HL-60 (cell line): ENCODE measurements around the gene ESPL1.

ENCODE experiments used
- DNase-seq, 2 experiments: peaks; one replicate each; pipeline ENCODE4 v3.0.0-alpha.2; 2010 to 2020; ENCODE audit warnings: low read depth in 1 of 2, low spot score in 1 of 2
- H3K27ac ChIP-seq: fragments of 250-450 bp; sonication (Bioruptor Pico); replicated peaks from 2 replicates; pipeline ENCODE4 v1.5.1; 2020; ENCODE audit warnings: mild to moderate bottlenecking, moderate library complexity
- H3K27me3 ChIP-seq: fragments of 250-450 bp; sonication (Bioruptor Pico); 2 replicates; pipeline ENCODE4 v1.5.1; 2021; ENCODE audit warnings: mild to moderate bottlenecking, moderate library complexity; ENCODE audit not compliant: insufficient read depth, poor library complexity, severe bottlenecking
- H3K4me3 ChIP-seq: replicated peaks from 2 replicates; pipeline ENCODE4 v1.5.1; 2011; ENCODE audit warnings: mild to moderate bottlenecking, control low read depth, low read length; ENCODE audit not compliant: insufficient read depth
- CTCF ChIP-seq: IDR thresholded peaks from one replicate; pipeline ENCODE4 v1.5.1; 2011; ENCODE audit warnings: low read length, control low read depth, inconsistent platforms; ENCODE audit not compliant: insufficient read depth
- GABPA ChIP-seq: IDR thresholded peaks from 2 replicates; pipeline ENCODE4 v1.6.1; 2012; ENCODE audit warnings: low read depth
- POLR2AphosphoS5 ChIP-seq: IDR thresholded peaks from 2 replicates; pipeline ENCODE4 v1.6.1; 2012; ENCODE audit warnings: low read depth
- REST ChIP-seq: IDR thresholded peaks from 2 replicates; pipeline ENCODE4 v1.6.1; 2012; ENCODE audit warnings: low read depth; ENCODE audit not compliant: insufficient replicate concordance
- SPI1 ChIP-seq: IDR thresholded peaks from 2 replicates; pipeline ENCODE4 v1.6.1; 2012; ENCODE audit warnings: low read depth, mild to moderate bottlenecking, borderline replicate concordance

Gene ESPL1

DNA sequence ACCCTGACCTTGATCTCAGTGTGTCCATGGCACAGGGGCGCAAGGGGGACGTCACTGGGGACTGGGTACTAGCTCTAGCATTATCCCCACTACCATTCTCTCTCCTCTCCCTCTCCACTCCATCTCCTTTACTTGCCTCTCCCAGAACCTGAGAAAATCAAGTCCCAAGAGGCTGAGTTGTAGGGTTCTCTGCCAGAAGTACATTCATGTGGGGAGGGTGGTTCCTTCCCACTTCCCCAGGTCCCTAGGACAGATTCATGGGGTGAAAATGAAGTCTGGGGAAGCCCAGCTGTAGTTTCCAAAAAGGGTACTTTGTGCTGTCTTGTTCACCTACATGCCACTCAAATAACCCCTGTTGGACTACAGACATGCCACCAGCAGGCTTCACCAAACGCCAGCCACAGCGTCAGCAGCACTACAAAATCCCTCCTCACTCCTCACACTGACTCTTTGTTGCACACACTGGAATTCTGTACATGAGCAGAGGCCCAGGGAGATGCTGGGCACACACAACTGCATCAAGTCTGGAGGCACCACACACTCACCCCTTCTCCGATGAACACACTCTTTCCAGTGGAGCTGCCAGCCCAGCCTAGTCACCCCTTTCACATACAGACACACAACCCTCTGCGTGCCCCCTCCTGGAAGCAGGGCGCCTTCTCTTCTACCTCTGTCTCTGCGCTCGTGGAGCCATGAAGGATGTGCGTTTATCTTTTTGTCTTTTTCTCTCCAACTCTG lies 43.0 kb upstream of the ESPL1 start:
- Histone ChIP-seq H3K27ac (no peak overlapping the region), H3K27me3 (no peaks in the 10 kb centered on the region), H3K4me3 (no peak overlapping the region)
- TF ChIP-seq CTCF (no peak), SPI1 (no peak), GABPA (no peak), POLR2AphosphoS5 (no peak)
- DNase-seq = no peak

GRCh38 chr12:53225635-53226424 lies 42.3 kb upstream of the ESPL1 start:
- no peak overlapping the region for H3K4me3 ChIP-seq
- DNase-seq = no peak
- H3K27ac ChIP-seq = no peak overlapping the region
- H3K27me3 ChIP-seq = no peaks in the 10 kb centered on the region
- no peak for TF ChIP-seq CTCF
- TF ChIP-seq GABPA = no peak
- no peak for TF ChIP-seq REST
- no peak for TF ChIP-seq POLR2AphosphoS5
- no peak for TF ChIP-seq SPI1

- no peak overlapping the region for H3K27ac ChIP-seq
- TF ChIP-seq REST (no peak), POLR2AphosphoS5 (no peak), GABPA (no peak), CTCF (no peak), SPI1 (no peak)
- peaks cover 7% of the 10 kb centered on the region for H3K27me3 ChIP-seq
- DNase-seq = no peak
- H3K4me3 ChIP-seq = no peak overlapping the region
Measured at GRCh38 chr12:53226815-53227214, 41.3 kb upstream of the ESPL1 start.
